ENCODE data around the gene RAMP1.
A peak's percentile ranks its signal among the peaks of the same experiment; 100 is the strongest.
"Not testable (repeated sequence)": the region's sequence is repeated elsewhere in the genome, so short reads cannot be mapped to it uniquely, and the experiment has no call there.

RAMP1 gene

GRCh38 chr2:237857791-237858190 is 1.6 kb upstream of the RAMP1 start:
- ATAC-seq (no peak), DNase-seq (no peak)
- H3K36me3 Mint-ChIP-seq (ENCODE audit: low read depth), result no peaks in the 10 kb centered on the region
- peaks cover 33% of the 10 kb centered on the region for H3K27me3 Mint-ChIP-seq
- H3K9me3 Mint-ChIP-seq, result no peaks in the 10 kb centered on the region
- no peak overlapping the region for H3K27ac Mint-ChIP-seq
- no peak overlapping the region for H3K4me3 Mint-ChIP-seq
- peaks cover 12% of the 10 kb centered on the region for H3K4me1 Mint-ChIP-seq

GRCh38 chr2:237858294-237859081 is 935 bp upstream of the RAMP1 start:
- no peak overlapping the region for H3K27ac Mint-ChIP-seq
- H3K36me3 Mint-ChIP-seq (ENCODE audit: low read depth), result no peaks in the 10 kb centered on the region
- H3K4me3 Mint-ChIP-seq, result peak overlapping the region; percentile 22
- no peaks in the 10 kb centered on the region for H3K9me3 Mint-ChIP-seq
- peak; percentile 42 for DNase-seq
- peak; percentile 74 for ATAC-seq
- peaks cover 12% of the 10 kb centered on the region for H3K4me1 Mint-ChIP-seq
- peaks cover 35% of the 10 kb centered on the region for H3K27me3 Mint-ChIP-seq

- H3K27me3 Mint-ChIP-seq, result peaks cover 35% of the 10 kb centered on the region
- H3K27ac Mint-ChIP-seq, result no peak overlapping the region
- peaks cover 12% of the 10 kb centered on the region for H3K4me1 Mint-ChIP-seq
- ATAC-seq, result no peak
- DNase-seq, result no peak
- no peaks in the 10 kb centered on the region for H3K9me3 Mint-ChIP-seq
- no peaks in the 10 kb centered on the region for H3K36me3 Mint-ChIP-seq (ENCODE audit: low read depth)
- peak overlapping the region; percentile 22 for H3K4me3 Mint-ChIP-seq
Observed at GRCh38 chr2:237859082-237859433, 365 bp upstream of the RAMP1 start.

GRCh38 chr2:237860273-237860935 is 981 bp downstream of the RAMP1 start:
- DNase-seq, result no peak
- ATAC-seq, result no peak
- no peak overlapping the region for H3K27ac Mint-ChIP-seq
- H3K4me1 Mint-ChIP-seq, result peaks cover 12% of the 10 kb centered on the region
- H3K36me3 Mint-ChIP-seq (ENCODE audit: low read depth), result no peaks in the 10 kb centered on the region
- no peaks in the 10 kb centered on the region for H3K9me3 Mint-ChIP-seq
- peaks cover 40% of the 10 kb centered on the region for H3K27me3 Mint-ChIP-seq
- H3K4me3 Mint-ChIP-seq, result peak overlapping the region; percentile 20

- no peaks in the 10 kb centered on the region for H3K36me3 Mint-ChIP-seq (ENCODE audit: low read depth)
- peaks cover 12% of the 10 kb centered on the region for H3K4me1 Mint-ChIP-seq
- no peak overlapping the region for H3K27ac Mint-ChIP-seq
- no peaks in the 10 kb centered on the region for H3K9me3 Mint-ChIP-seq
- peaks cover 40% of the 10 kb centered on the region for H3K27me3 Mint-ChIP-seq
- no peak overlapping the region for H3K4me3 Mint-ChIP-seq
- DNase-seq, result no peak
- ATAC-seq, result no peak
Observed at GRCh38 chr2:237861875-237862527, 2.6 kb downstream of the RAMP1 start.

- Mint-ChIP-seq H3K4me1 (peaks cover 12% of the 10 kb centered on the region), H3K27me3 (peaks cover 40% of the 10 kb centered on the region), H3K9me3 (no peaks in the 10 kb centered on the region), H3K27ac (no peak overlapping the region), H3K4me3 (no peak overlapping the region), H3K36me3 (ENCODE audit: low read depth) (no peaks in the 10 kb centered on the region)
- no peak for ATAC-seq
- DNase-seq, result no peak
Observed at GRCh38 chr2:237862528-237862895, 3.1 kb downstream of the RAMP1 start.

GRCh38 chr2:237863102-237863511 is 3.7 kb downstream of the RAMP1 start:
- Mint-ChIP-seq H3K36me3 (ENCODE audit: low read depth) (no peaks in the 10 kb centered on the region), H3K27me3 (peaks cover 39% of the 10 kb centered on the region), H3K4me3 (no peak overlapping the region), H3K27ac (no peak overlapping the region), H3K9me3 (no peaks in the 10 kb centered on the region), H3K4me1 (peaks cover 12% of the 10 kb centered on the region)
- no peak for ATAC-seq
- no peak for DNase-seq

GRCh38 chr2:237863689-237864443 is 4.4 kb downstream of the RAMP1 start:
- Mint-ChIP-seq H3K9me3 (no peaks in the 10 kb centered on the region), H3K27ac (no peak overlapping the region), H3K36me3 (ENCODE audit: low read depth) (no peaks in the 10 kb centered on the region), H3K4me3 (no peak overlapping the region), H3K4me1 (peaks cover 11% of the 10 kb centered on the region), H3K27me3 (peaks cover 39% of the 10 kb centered on the region)
- DNase-seq, result no peak
- no peak for ATAC-seq

GRCh38 chr2:237864444-237864931 is 5.1 kb downstream of the RAMP1 start:
- ATAC-seq (no peak), DNase-seq (no peak)
- H3K4me3 Mint-ChIP-seq, result no peak overlapping the region
- peaks cover 42% of the 10 kb centered on the region for H3K27me3 Mint-ChIP-seq
- H3K9me3 Mint-ChIP-seq, result no peaks in the 10 kb centered on the region
- H3K36me3 Mint-ChIP-seq (ENCODE audit: low read depth), result no peaks in the 10 kb centered on the region
- H3K27ac Mint-ChIP-seq, result no peak overlapping the region
- peaks cover 18% of the 10 kb centered on the region for H3K4me1 Mint-ChIP-seq

GRCh38 chr2:237864940-237865622 is 5.7 kb downstream of the RAMP1 start:
- H3K36me3 Mint-ChIP-seq (ENCODE audit: low read depth), result no peaks in the 10 kb centered on the region
- H3K4me3 Mint-ChIP-seq, result no peak overlapping the region
- no peak overlapping the region for H3K27ac Mint-ChIP-seq
- H3K4me1 Mint-ChIP-seq, result peaks cover 15% of the 10 kb centered on the region
- DNase-seq, result no peak
- no peaks in the 10 kb centered on the region for H3K9me3 Mint-ChIP-seq
- H3K27me3 Mint-ChIP-seq, result peaks cover 39% of the 10 kb centered on the region
- no peak for ATAC-seq

GRCh38 chr2:237865623-237866041 is 6.2 kb downstream of the RAMP1 start:
- peaks cover 38% of the 10 kb centered on the region for H3K27me3 Mint-ChIP-seq
- H3K27ac Mint-ChIP-seq, result no peak overlapping the region
- H3K36me3 Mint-ChIP-seq (ENCODE audit: low read depth), result no peaks in the 10 kb centered on the region
- no peak for ATAC-seq
- peaks cover 11% of the 10 kb centered on the region for H3K4me1 Mint-ChIP-seq
- DNase-seq, result no peak
- no peaks in the 10 kb centered on the region for H3K9me3 Mint-ChIP-seq
- H3K4me3 Mint-ChIP-seq, result no peak overlapping the region

GRCh38 chr2:237866101-237866621 is 6.7 kb downstream of the RAMP1 start:
- H3K27me3 Mint-ChIP-seq, result peaks cover 35% of the 10 kb centered on the region

GRCh38 chr2:237867465-237867864 is 8.0 kb downstream of the RAMP1 start:
- Mint-ChIP-seq H3K36me3 (ENCODE audit: low read depth) (no peaks in the 10 kb centered on the region), H3K4me3 (no peak overlapping the region), H3K27me3 (peaks cover 37% of the 10 kb centered on the region), H3K4me1 (peaks cover 11% of the 10 kb centered on the region), H3K27ac (no peak overlapping the region), H3K9me3 (no peaks in the 10 kb centered on the region)
- DNase-seq, result no peak
- ATAC-seq, result no peak

More at GRCh38 chr2:237866101-237866621, 6.7 kb downstream of the RAMP1 start:
- no peak overlapping the region for H3K27ac Mint-ChIP-seq
- H3K9me3 Mint-ChIP-seq, result no peaks in the 10 kb centered on the region
- H3K36me3 Mint-ChIP-seq (ENCODE audit: low read depth), result no peaks in the 10 kb centered on the region
- peaks cover 11% of the 10 kb centered on the region for H3K4me1 Mint-ChIP-seq
- H3K4me3 Mint-ChIP-seq, result no peak overlapping the region
- ATAC-seq (no peak), DNase-seq (no peak)

- H3K9me3 Mint-ChIP-seq; H3K27ac Mint-ChIP-seq; H3K36me3 Mint-ChIP-seq (ENCODE audit: low read depth); ATAC-seq; H3K4me3 Mint-ChIP-seq; DNase-seq: not testable (repeated sequence)
- Mint-ChIP-seq H3K4me1 (peaks cover 11% of the 10 kb centered on the region), H3K27me3 (peaks cover 32% of the 10 kb centered on the region)
Observed at GRCh38 chr2:237868074-237868473, 8.7 kb downstream of the RAMP1 start.
